Smooth muscle cell (in vitro differentiated cells): Measurements from ENCODE around the gene PLEKHG3. TPM values are rescaled to one million over a fixed set of nuclear protein-coding genes. Genes with fewer than 3 reads are reported as not detected.

Experiments
- DNase-seq: peaks from one replicate; lab custom pipeline; 2025; ENCODE audit not compliant: unreplicated experiment; lab: John Stamatoyannopoulos, UW
- H2AFZ ChIP-seq: fragments of 200-600 bp; sonication (generic); 2 replicates; pipeline ENCODE4 v1.6.0; 2016; ENCODE audit warnings: antibody characterized with exemption, low read depth, mild to moderate bottlenecking
- H3F3A ChIP-seq: fragments of 200-600 bp; sonication (generic); 2 replicates; pipeline ENCODE4 v1.6.0; 2017; ENCODE audit warnings: antibody characterized with exemption, low read depth
- H3K27ac ChIP-seq: fragments of 200-600 bp; sonication (generic); 2 replicates; pipeline ENCODE4 v1.5.1; 2016; ENCODE audit warnings: low read depth, mild to moderate bottlenecking
- H3K27me3 ChIP-seq: fragments of 200-600 bp; sonication (generic); 2 replicates; pipeline ENCODE4 v1.6.1; 2016; ENCODE audit warnings: low read depth, mild to moderate bottlenecking
- H3K36me3 ChIP-seq: fragments of 200-600 bp; sonication (generic); 2 replicates; pipeline ENCODE4 v1.5.1; 2016; ENCODE audit warnings: low read depth
- H3K4me1 ChIP-seq: fragments of 200-600 bp; sonication (generic); 2 replicates; pipeline ENCODE4 v1.5.1; 2016; ENCODE audit warnings: low read depth
- H3K4me2 ChIP-seq: fragments of 200-600 bp; sonication (generic); 2 replicates; pipeline ENCODE4 v1.6.0; 2016; ENCODE audit warnings: mild to moderate bottlenecking
- H3K4me3 ChIP-seq: fragments of 200-600 bp; sonication (generic); 2 replicates; pipeline ENCODE4 v1.5.1; 2016; ENCODE audit warnings: mild to moderate bottlenecking
- H3K79me2 ChIP-seq: fragments of 200-600 bp; sonication (generic); 2 replicates; pipeline ENCODE4 v1.6.0; 2016; ENCODE audit warnings: low read depth, mild to moderate bottlenecking
- H3K9ac ChIP-seq: fragments of 200-600 bp; sonication (generic); 2 replicates; pipeline ENCODE4 v1.6.0; 2016; ENCODE audit warnings: low read depth
- H3K9me3 ChIP-seq: fragments of 200-600 bp; sonication (generic); replicated peaks from 2 replicates; pipeline ENCODE4 v1.5.1; 2016; ENCODE audit warnings: low read depth
- H4K20me1 ChIP-seq: fragments of 200-600 bp; sonication (generic); 2 replicates; pipeline ENCODE4 v1.6.0; 2016; ENCODE audit warnings: low read depth
- CTCF ChIP-seq: fragments of 200-600 bp; sonication (generic); IDR thresholded peaks from 2 replicates; pipeline ENCODE4 v1.5.1; 2017; ENCODE audit warnings: borderline replicate concordance, mild to moderate bottlenecking, antibody characterized with exemption; ENCODE audit not compliant: insufficient read depth, poor library complexity, severe bottlenecking
- WGBS: methylation state at CpG from one replicate; pipeline ENCODE4 v1.1.7; 2016; ENCODE audit warnings: low lambda C conversion rate; 5-methylcytosine and 5-hydroxymethylcytosine counted together
- polyA plus RNA-seq: library from polyadenylated mRNA; unstranded; fragments of >200 nt; fragmentation: Nextera tagmentation; extraction: Ambion mirVana; gene quantifications from 2 replicates; pipeline ENCODE4 v1.2.1, GENCODE V29; 2016
- total RNA-seq: library from RNA; depleted of rRNA; stranded (reverse); fragments of >200 nt; gene quantifications from 2 replicates; pipeline ENCODE4 v1.2.3, GENCODE V29; 2014

The PLEKHG3 gene
- total and polyA plus RNA-seq, 2 experiments from 2014 or later = 17.6 to 18.3 TPM

DNA sequence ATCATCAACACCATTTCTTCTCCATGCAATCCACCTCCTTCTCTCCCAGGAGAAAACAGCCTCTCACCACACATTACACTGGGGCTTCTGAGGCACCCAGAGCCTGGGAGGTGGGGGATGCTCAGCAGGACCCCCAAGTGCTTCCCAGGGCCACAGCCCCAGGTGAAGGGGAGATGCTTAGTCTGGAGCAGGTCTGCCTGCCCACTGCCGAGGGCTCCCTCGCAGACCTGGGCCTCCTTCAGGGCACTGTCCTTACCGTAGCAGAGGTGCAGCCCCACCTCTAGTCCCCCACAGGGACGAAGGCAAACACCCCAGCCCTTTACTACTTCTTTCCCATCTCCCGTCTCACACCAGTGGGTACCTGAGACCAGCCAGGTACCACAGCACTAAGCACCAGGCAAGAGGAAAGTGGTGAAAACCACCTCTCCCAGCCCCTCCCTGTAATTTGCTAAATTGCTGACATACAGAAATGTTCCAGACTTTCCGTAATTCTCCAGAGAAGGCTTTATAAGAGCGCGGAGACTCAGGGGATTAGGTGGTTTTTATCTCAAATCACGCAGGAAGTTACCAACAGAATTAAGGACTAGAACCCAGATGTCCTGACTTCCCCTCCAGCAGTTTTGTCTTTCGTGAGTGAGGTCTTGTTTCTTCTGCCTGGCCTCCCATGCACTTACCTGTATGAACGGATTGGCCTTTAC is 59.0 kb downstream of the PLEKHG3 start:
- no peak overlapping the region for H2AFZ ChIP-seq
- H3K4me2 ChIP-seq = peak overlapping the region; percentile 93
- H3K27me3 ChIP-seq = no peaks in the 10 kb centered on the region
- H3K4me3 ChIP-seq = no peak overlapping the region
- DNase-seq = no peak
- peaks cover 30% of the 10 kb centered on the region for H3F3A ChIP-seq
- H4K20me1 ChIP-seq = no peaks in the 10 kb centered on the region
- H3K27ac ChIP-seq = peak overlapping the region; percentile 82
- no peaks in the 10 kb centered on the region for H3K9me3 ChIP-seq
- no peaks in the 10 kb centered on the region for H3K79me2 ChIP-seq
- H3K9ac ChIP-seq = peak overlapping the region; percentile 54
- no peaks in the 10 kb centered on the region for H3K36me3 ChIP-seq
- no peak for TF ChIP-seq CTCF
- peaks cover 44% of the 10 kb centered on the region for H3K4me1 ChIP-seq
- WGBS = 43% methylated on average over 11 of the region's 11 CpGs

DNA sequence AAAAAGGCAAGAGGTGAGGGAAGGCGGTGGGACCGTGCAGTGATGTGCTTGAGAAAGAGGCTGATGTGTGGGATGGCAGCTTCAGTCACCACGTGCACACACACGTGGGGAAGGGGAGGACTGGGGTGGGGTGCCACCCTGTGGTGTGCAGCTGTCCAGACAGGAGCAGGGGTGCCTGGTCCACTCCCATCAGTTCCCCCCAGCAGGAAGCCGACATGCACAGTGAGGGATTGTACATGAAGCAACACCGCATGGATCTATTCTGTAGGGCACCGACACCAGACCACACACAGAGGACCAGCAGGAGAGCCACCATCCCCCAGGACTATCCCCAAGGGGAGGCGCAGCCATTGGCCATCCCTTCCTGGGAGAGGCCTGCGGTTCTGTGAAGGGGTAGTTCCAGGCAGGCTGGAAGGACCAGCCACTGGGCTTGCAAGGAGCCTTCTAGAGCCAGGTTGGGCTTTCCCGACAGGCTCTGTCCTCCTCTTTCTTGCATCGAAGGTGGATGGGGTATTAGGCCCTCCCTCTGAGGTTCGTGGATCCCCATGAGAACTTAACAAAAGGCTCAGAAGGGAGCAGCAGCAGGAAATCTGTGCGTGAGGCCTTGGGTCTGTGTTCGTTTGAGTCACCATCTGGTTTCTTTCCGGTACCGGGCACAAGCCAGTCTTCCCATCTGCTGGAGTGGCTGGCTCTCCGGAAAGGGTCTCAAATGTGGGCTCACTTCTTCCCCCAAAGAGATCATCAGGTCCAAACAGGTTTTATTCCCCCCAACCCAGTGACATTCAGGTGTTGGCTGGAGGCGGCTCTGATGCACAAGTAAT is 59.8 kb downstream of the PLEKHG3 start:
- Histone ChIP-seq H4K20me1 (no peaks in the 10 kb centered on the region), H3K9me3 (no peaks in the 10 kb centered on the region), H2AFZ (no peak overlapping the region), H3K4me3 (peak overlapping the region; percentile 44), H3K4me2 (peak overlapping the region; percentile 93), H3K27ac (peak overlapping the region; percentile 82), H3K9ac (peak overlapping the region; percentile 54), H3K4me1 (peaks cover 38% of the 10 kb centered on the region), H3K79me2 (no peaks in the 10 kb centered on the region), H3K27me3 (no peaks in the 10 kb centered on the region), H3F3A (peaks cover 28% of the 10 kb centered on the region), H3K36me3 (no peaks in the 10 kb centered on the region)
- DNase-seq = peak; percentile 67
- peak; percentile 4 for TF ChIP-seq CTCF
- 24% methylated on average over 17 of the region's 18 CpGs for WGBS

DNA sequence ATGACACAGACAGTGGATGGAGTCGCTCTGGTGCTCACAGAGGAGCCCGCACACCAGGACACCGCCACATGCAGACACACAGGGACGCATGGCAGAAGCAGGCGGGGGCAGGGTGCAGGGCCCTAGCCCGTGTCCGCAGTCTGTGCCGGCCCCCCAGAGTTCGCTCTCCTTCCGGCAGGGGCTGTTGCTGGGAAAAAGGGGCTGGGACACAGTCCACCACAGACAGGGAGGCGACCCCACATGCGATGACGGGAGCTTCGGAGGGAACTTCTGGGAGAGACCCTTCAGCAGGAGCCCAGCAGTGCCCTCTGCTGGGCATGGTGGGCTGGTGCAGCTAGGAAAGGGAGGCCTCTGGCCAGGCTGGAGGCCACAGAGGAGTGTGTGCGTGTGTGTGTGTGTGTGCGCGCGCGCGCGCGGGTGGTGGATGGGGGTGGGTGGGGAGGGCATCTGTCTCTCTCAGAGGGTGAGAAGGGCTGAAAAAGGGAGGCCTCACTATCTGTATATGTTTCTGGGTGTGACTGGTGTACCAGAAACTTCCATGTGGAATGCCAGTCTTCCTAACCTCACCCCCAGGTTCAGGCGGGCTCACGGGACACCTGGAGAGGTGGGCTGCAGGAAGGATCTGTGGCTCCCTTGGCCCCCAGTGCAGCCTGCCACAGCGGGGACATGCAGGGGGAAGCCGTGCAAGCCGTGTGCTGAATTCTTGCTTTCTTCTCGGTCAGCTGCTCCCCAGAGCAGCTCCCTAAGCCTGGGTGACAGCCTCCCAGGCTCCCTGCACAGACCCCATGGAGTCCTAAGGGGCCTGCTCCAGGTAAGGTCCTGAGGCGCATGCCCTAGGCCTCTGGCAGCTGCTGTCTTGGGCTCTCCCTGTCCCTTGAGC is 60.7 kb downstream of the PLEKHG3 start:
- H3K36me3 ChIP-seq = no peaks in the 10 kb centered on the region
- peak overlapping the region; percentile 44 for H3K4me3 ChIP-seq
- no peaks in the 10 kb centered on the region for H3K9me3 ChIP-seq
- H3K9ac ChIP-seq = peak overlapping the region; percentile 54
- H2AFZ ChIP-seq = no peak overlapping the region
- peak; percentile 69 for DNase-seq
- WGBS = 27% methylated on average over 29 of the region's 29 CpGs
- peak overlapping the region; percentile 93 for H3K4me2 ChIP-seq
- peak overlapping the region; percentile 82 for H3K27ac ChIP-seq
- peaks cover 28% of the 10 kb centered on the region for H3F3A ChIP-seq
- H3K79me2 ChIP-seq = no peaks in the 10 kb centered on the region
- H3K27me3 ChIP-seq = no peaks in the 10 kb centered on the region
- peak; percentile 93 for TF ChIP-seq CTCF
- H4K20me1 ChIP-seq = no peaks in the 10 kb centered on the region
- peaks cover 30% of the 10 kb centered on the region for H3K4me1 ChIP-seq
